A549 (cell line): Measurements from ENCODE around the gene CLEC2L.

Experiments
- RAD21 ChIP-seq, 2 experiments: fragments of >200 bp in 1 of 2; sonication (Bioruptor Twin) in 1 of 2; formaldehyde crosslinking in 1 of 2; IDR thresholded peaks in 1 of 2; conservative IDR thresholded peaks in 1 of 2; 2 replicates in 1 of 2; 3 replicates in 1 of 2; pipeline ENCODE4 v1.6.1; 2012 to 2018; ENCODE audit warnings: inconsistent platforms in 1 of 2
- TF ChIP-seq, protein P1 (sequence below): IDR thresholded peaks from 2 replicates; pipeline ENCODE4 v1.6.1; 2012; ENCODE audit warnings: low read depth, borderline replicate concordance
- TF ChIP-seq, protein P2 (sequence below): IDR thresholded peaks from 2 replicates; pipeline ENCODE4 v1.6.1; 2012

DNA sequence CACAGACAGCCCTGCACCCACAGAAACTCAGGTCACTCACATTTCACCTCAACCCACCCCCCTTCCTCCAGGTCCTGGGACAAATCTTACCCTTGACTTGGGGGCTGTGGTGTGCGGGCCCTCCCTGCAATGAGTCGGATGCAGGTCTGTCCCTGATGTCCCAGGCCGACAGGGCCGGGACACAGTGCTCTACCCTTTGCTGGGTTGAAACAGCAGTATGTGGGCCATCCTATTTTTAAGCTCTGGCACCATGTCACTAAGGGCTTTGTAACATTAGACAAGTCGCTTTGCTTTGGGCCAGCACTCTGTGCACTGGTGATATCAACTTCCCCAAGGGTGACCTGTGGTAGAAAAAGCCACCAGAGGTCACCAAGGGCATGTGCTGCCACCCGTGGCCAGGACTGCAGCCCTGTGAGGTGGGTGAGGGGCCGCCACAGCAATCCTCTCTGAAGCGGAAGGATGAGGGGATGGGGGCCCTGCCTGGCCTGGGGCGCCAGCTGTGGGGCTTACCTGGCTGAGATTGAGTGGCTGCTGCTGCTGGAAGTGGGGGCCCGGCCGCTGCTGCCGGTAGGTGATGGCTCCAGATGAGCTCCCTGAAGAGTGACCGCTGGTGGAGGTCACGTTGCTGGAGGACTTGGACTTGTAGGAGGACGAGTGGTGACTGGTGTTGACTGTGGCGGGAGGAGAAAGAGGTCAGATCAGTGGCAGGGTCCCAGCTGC, 51.3 kb downstream of the CLEC2L start:
- TF ChIP-seq, protein P1, sequence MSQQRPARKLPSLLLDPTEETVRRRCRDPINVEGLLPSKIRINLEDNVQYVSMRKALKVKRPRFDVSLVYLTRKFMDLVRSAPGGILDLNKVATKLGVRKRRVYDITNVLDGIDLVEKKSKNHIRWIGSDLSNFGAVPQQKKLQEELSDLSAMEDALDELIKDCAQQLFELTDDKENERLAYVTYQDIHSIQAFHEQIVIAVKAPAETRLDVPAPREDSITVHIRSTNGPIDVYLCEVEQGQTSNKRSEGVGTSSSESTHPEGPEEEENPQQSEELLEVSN = no peak
- no peak for TF ChIP-seq RAD21 (conservative IDR thresholded peaks at IDR 0.05 in 1 of 2, IDR thresholded peaks at IDR 0.05 in 1 of 2)
- TF ChIP-seq, protein P2, sequence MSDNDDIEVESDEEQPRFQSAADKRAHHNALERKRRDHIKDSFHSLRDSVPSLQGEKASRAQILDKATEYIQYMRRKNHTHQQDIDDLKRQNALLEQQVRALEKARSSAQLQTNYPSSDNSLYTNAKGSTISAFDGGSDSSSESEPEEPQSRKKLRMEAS = no peak
